ENCODE results near the gene NCAM1.

The NCAM1 gene

GRCh38 chr11:113283881-113284280 is 322.7 kb downstream of the NCAM1 start:
- Histone ChIP-seq H3K4me1 (ENCODE audit: low read length) (no peaks in the 10 kb centered on the region), H3K4me2 (ENCODE audit: low read length) (no peak overlapping the region), H3K27me3 (ENCODE audit: low read depth, low read length) (peaks cover 69% of the 10 kb centered on the region), H3K9me3 (ENCODE audit: insufficient read depth, low read length) (no peaks in the 10 kb centered on the region), H3K4me3 (ENCODE audit: low read length) (no peak overlapping the region), H3K79me2 (ENCODE audit: low read length) (no peaks in the 10 kb centered on the region), H2AFZ (ENCODE audit: low read depth, low read length) (no peak overlapping the region), H4K20me1 (ENCODE audit: insufficient read depth, low read length) (no peaks in the 10 kb centered on the region), H3K36me3 (replicated peaks; ENCODE audit: low read depth, low read length) (no peaks in the 10 kb centered on the region), H3K9ac (ENCODE audit: low read length) (no peak overlapping the region), H3K27ac (ENCODE audit: low read length) (no peak overlapping the region)
- no peak for TF ChIP-seq CTCF (IDR thresholded peaks at IDR 0.05; ENCODE audit: low read depth, low read length)
- TF ChIP-seq EZH2phosphoT487 (IDR thresholded peaks at IDR 0.05; ENCODE audit: low read depth) = no peak

- Histone ChIP-seq H3K27ac (ENCODE audit: low read length) (no peak overlapping the region), H3K27me3 (ENCODE audit: low read depth, low read length) (peaks cover 68% of the 10 kb centered on the region)
Observed at GRCh38 chr11:113286009-113286408, 324.8 kb downstream of the NCAM1 start.

GRCh38 chr11:113286509-113287497 is 325.6 kb downstream of the NCAM1 start:
- H2AFZ ChIP-seq (ENCODE audit: low read depth, low read length) = no peak overlapping the region
- TF ChIP-seq EZH2phosphoT487 (IDR thresholded peaks at IDR 0.05; ENCODE audit: low read depth) (no peak), CTCF (IDR thresholded peaks at IDR 0.05; ENCODE audit: low read depth, low read length) (no peak)
- no peak overlapping the region for H3K4me2 ChIP-seq (ENCODE audit: low read length)
- H3K9me3 ChIP-seq (ENCODE audit: insufficient read depth, low read length) = no peaks in the 10 kb centered on the region
- no peaks in the 10 kb centered on the region for H4K20me1 ChIP-seq (ENCODE audit: insufficient read depth, low read length)
- peaks cover 5% of the 10 kb centered on the region for H3K4me1 ChIP-seq (ENCODE audit: low read length)
- H3K27ac ChIP-seq (ENCODE audit: low read length) = no peak overlapping the region
- no peak overlapping the region for H3K9ac ChIP-seq (ENCODE audit: low read length)
- no peak overlapping the region for H3K4me3 ChIP-seq (ENCODE audit: low read length)
- no peaks in the 10 kb centered on the region for H3K79me2 ChIP-seq (ENCODE audit: low read length)
- peaks cover 66% of the 10 kb centered on the region for H3K27me3 ChIP-seq (ENCODE audit: low read depth, low read length)
- H3K36me3 ChIP-seq (replicated peaks; ENCODE audit: low read depth, low read length) = no peaks in the 10 kb centered on the region

More at GRCh38 chr11:113286009-113286408, 324.8 kb downstream of the NCAM1 start:
- H3K9ac ChIP-seq (ENCODE audit: low read length) = no peak overlapping the region
- H2AFZ ChIP-seq (ENCODE audit: low read depth, low read length) = no peak overlapping the region
- H3K4me1 ChIP-seq (ENCODE audit: low read length) = peaks cover 5% of the 10 kb centered on the region
- TF ChIP-seq EZH2phosphoT487 (IDR thresholded peaks at IDR 0.05; ENCODE audit: low read depth) (no peak), CTCF (IDR thresholded peaks at IDR 0.05; ENCODE audit: low read depth, low read length) (no peak)
- no peak overlapping the region for H3K4me3 ChIP-seq (ENCODE audit: low read length)
- no peaks in the 10 kb centered on the region for H3K9me3 ChIP-seq (ENCODE audit: insufficient read depth, low read length)
- no peaks in the 10 kb centered on the region for H3K79me2 ChIP-seq (ENCODE audit: low read length)
- no peaks in the 10 kb centered on the region for H4K20me1 ChIP-seq (ENCODE audit: insufficient read depth, low read length)
- H3K36me3 ChIP-seq (replicated peaks; ENCODE audit: low read depth, low read length) = no peaks in the 10 kb centered on the region
- no peak overlapping the region for H3K4me2 ChIP-seq (ENCODE audit: low read length)

- no peaks in the 10 kb centered on the region for H3K36me3 ChIP-seq (replicated peaks; ENCODE audit: low read depth, low read length)
- peaks cover 70% of the 10 kb centered on the region for H3K27me3 ChIP-seq (ENCODE audit: low read depth, low read length)
- H3K4me1 ChIP-seq (ENCODE audit: low read length) = peaks cover 5% of the 10 kb centered on the region
- no peaks in the 10 kb centered on the region for H4K20me1 ChIP-seq (ENCODE audit: insufficient read depth, low read length)
- TF ChIP-seq CTCF (IDR thresholded peaks at IDR 0.05; ENCODE audit: low read depth, low read length) (no peak), EZH2phosphoT487 (IDR thresholded peaks at IDR 0.05; ENCODE audit: low read depth) (no peak)
- no peak overlapping the region for H2AFZ ChIP-seq (ENCODE audit: low read depth, low read length)
- no peak overlapping the region for H3K9ac ChIP-seq (ENCODE audit: low read length)
- H3K27ac ChIP-seq (ENCODE audit: low read length) = no peak overlapping the region
- no peak overlapping the region for H3K4me3 ChIP-seq (ENCODE audit: low read length)
- H3K9me3 ChIP-seq (ENCODE audit: insufficient read depth, low read length) = no peaks in the 10 kb centered on the region
- no peaks in the 10 kb centered on the region for H3K79me2 ChIP-seq (ENCODE audit: low read length)
- H3K4me2 ChIP-seq (ENCODE audit: low read length) = no peak overlapping the region
Observed at GRCh38 chr11:113287801-113288200, 326.6 kb downstream of the NCAM1 start.
